CD4-positive, alpha-beta T cell (primary cell): ENCODE results near the gene TXNDC12. TPM values are rescaled to one million over a fixed set of nuclear protein-coding genes. Genes with fewer than 3 reads are reported as not detected.

Experiments
- ATAC-seq: fragments of 200-7000 bp; cut with Tn5 transposase; one replicate; pipeline ENCODE4 v1.10.0; 2022; ENCODE audit warnings: mild to moderate bottlenecking; ENCODE audit not compliant: poor library complexity
- CTCF ChIA-PET: fragments of 350-600 bp; sonication (Branson Sonifier 250); formaldehyde crosslinking; loops from one replicate; lab custom pipeline; 2021; ENCODE audit warnings: antibody characterized with exemption, inconsistent platforms; lab: Charles Lee
- POLR2A ChIA-PET: fragments of 350-600 bp; sonication (Branson Sonifier 250); formaldehyde crosslinking; loops from one replicate; lab custom pipeline; 2021; ENCODE audit warnings: antibody characterized with exemption, inconsistent platforms; lab: Charles Lee
- DNase-seq, 14 experiments: peaks; one replicate each; pipeline ENCODE4 v3.0.0-alpha.2; 2013 to 2020; ENCODE audit warnings: mixed read lengths in 2 of 14
- H3K27ac ChIP-seq, 2 donors: one replicate each; pipeline versions ENCODE4 v1.5.1 to v1.7.0; 2013; ENCODE audit warnings: low read length in 2 of 2, low read depth in 1 of 2, mild to moderate bottlenecking in 1 of 2
- H3K27me3 ChIP-seq, 2 experiments: 1 replicate in 1 of 2; 2 replicates in 1 of 2; pipeline versions ENCODE4 v1.6.1 to v1.7.0; 2013; ENCODE audit warnings: low read length in 2 of 2, control low read depth in 1 of 2, mild to moderate bottlenecking in 1 of 2, moderate library complexity in 1 of 2; ENCODE audit not compliant: insufficient read depth in 2 of 2, control insufficient read depth in 1 of 2
- H3K36me3 ChIP-seq: one replicate; pipeline ENCODE4 v1.6.1; 2013; ENCODE audit warnings: low read length, control low read depth; ENCODE audit not compliant: insufficient read depth
- H3K4me1 ChIP-seq: one replicate; pipeline ENCODE4 v1.6.1; 2013; ENCODE audit warnings: low read length, control low read depth; ENCODE audit not compliant: insufficient read depth
- H3K4me3 ChIP-seq: one replicate; pipeline ENCODE4 v1.5.1; 2013; ENCODE audit warnings: mild to moderate bottlenecking, low read length, moderate library complexity
- H3K9me3 ChIP-seq, 2 experiments: 1 replicate in 1 of 2; 2 replicates in 1 of 2; pipeline versions ENCODE4 v1.6.1 to v1.7.0; 2013; ENCODE audit warnings: low read length in 2 of 2, mild to moderate bottlenecking in 2 of 2, control low read depth in 1 of 2, moderate library complexity in 1 of 2; ENCODE audit not compliant: control insufficient read depth in 1 of 2, insufficient read depth in 1 of 2
- H3K27ac Mint-ChIP-seq: one replicate; pipeline ENCODE4 v1.8.0; 2020; ENCODE audit warnings: mixed read lengths
- H3K27me3 Mint-ChIP-seq: one replicate; pipeline ENCODE4 v1.8.0; 2021; ENCODE audit warnings: mixed read lengths
- H3K36me3 Mint-ChIP-seq: one replicate; pipeline ENCODE4 v1.8.0; 2021; ENCODE audit warnings: low read depth, mixed read lengths
- H3K4me1 Mint-ChIP-seq: one replicate; pipeline ENCODE4 v1.8.0; 2021; ENCODE audit warnings: low read depth, mixed read lengths
- H3K4me3 Mint-ChIP-seq: one replicate; pipeline ENCODE4 v1.8.0; 2020; ENCODE audit warnings: mild to moderate bottlenecking, mixed read lengths
- H3K9me3 Mint-ChIP-seq: one replicate; pipeline ENCODE4 v1.8.0; 2020; ENCODE audit warnings: mixed read lengths
- CTCF ChIP-seq: fragments of 200-600 bp; IDR thresholded peaks from one replicate; pipeline ENCODE4 v1.8.0; 2022; ENCODE audit warnings: antibody characterized with exemption, mild to moderate bottlenecking
- intact Hi-C, 2 experiments: fragments of 100-400 bp; cut with DNase I in 1 of 2; cut with micrococcal nuclease in 1 of 2; formaldehyde crosslinking; loops; one replicate each; pipeline versions ENCODE4 v1.15.1 to v1.9.0; 2023 to 2025; cut with DNase I, micrococcal nuclease
- total RNA-seq, 174 experiments: library from RNA in 2 of 174; stranded (reverse) in 2 of 174; gene quantifications; one replicate each; pipeline ENCODE4 v1.2.3 and lab custom pipeline; 2021 to 2026

TXNDC12 gene
- total RNA-seq, 2 experiments from 2014 or later = 14.3 to 15.4 TPM

- DNase-seq (no peak), ATAC-seq (no peak)
- H3K27me3 Mint-ChIP-seq = peaks cover 25% of the 10 kb centered on the region
- Histone ChIP-seq H3K4me3 (no peak overlapping the region), H3K27me3 (peaks cover 11 to 27% of the 10 kb centered on the region in 2 experiments), H3K27ac (no peak overlapping the region), H3K4me1 (peaks cover 13% of the 10 kb centered on the region), H3K36me3 (no peaks in the 10 kb centered on the region), H3K9me3 (no peaks in the 10 kb centered on the region)
- H3K4me1 Mint-ChIP-seq = peaks cover 17% of the 10 kb centered on the region
- TF ChIP-seq CTCF = no peak
- H3K27ac Mint-ChIP-seq = no peak overlapping the region
- H3K4me3 Mint-ChIP-seq = peak overlapping the region; percentile 66
- intact Hi-C loops = no loop called here
- ChIA-PET POLR2A (no interaction called here), CTCF (no interaction called here)
- no peaks in the 10 kb centered on the region for H3K9me3 Mint-ChIP-seq
- no peaks in the 10 kb centered on the region for H3K36me3 Mint-ChIP-seq
These were observed 66.7 kb downstream of the TXNDC12 start for GRCh38 chr1:51988254-51988653.

- DNase-seq = no peak
- peaks cover 13% of the 10 kb centered on the region for H3K4me1 ChIP-seq
- H3K4me1 Mint-ChIP-seq = peaks cover 9% of the 10 kb centered on the region
- H3K36me3 Mint-ChIP-seq = no peaks in the 10 kb centered on the region
- TF ChIP-seq CTCF = no peak
- no peak overlapping the region for H3K27ac ChIP-seq
- peak overlapping the region; percentile 68 for H3K4me3 Mint-ChIP-seq
- ChIA-PET POLR2A (no interaction called here), CTCF (no interaction called here)
- H3K9me3 ChIP-seq = no peaks in the 10 kb centered on the region
- peaks cover 10% of the 10 kb centered on the region for H3K27me3 Mint-ChIP-seq
- H3K9me3 Mint-ChIP-seq = no peaks in the 10 kb centered on the region
- intact Hi-C loops = no loop called here
- ATAC-seq = no peak
- no peaks in the 10 kb centered on the region for H3K36me3 ChIP-seq
- H3K27me3 ChIP-seq = peaks cover 2 to 13% of the 10 kb centered on the region in 2 experiments
- H3K4me3 ChIP-seq = no peak overlapping the region
- no peak overlapping the region for H3K27ac Mint-ChIP-seq
These were observed 68.3 kb downstream of the TXNDC12 start for GRCh38 chr1:51986718-51987117.

GRCh38 chr1:51982161-51982560 is 72.8 kb downstream of the TXNDC12 start:
- Mint-ChIP-seq H3K4me1 (no peaks in the 10 kb centered on the region), H3K36me3 (no peaks in the 10 kb centered on the region), H3K4me3 (no peak overlapping the region), H3K27me3 (no peaks in the 10 kb centered on the region), H3K9me3 (no peaks in the 10 kb centered on the region), H3K27ac (no peak overlapping the region)
- Histone ChIP-seq H3K36me3 (no peaks in the 10 kb centered on the region), H3K4me1 (no peaks in the 10 kb centered on the region), H3K9me3 (no peaks in the 10 kb centered on the region), H3K27ac (no peak overlapping the region), H3K4me3 (no peak overlapping the region), H3K27me3 (no peaks in the 10 kb centered on the region)
- ATAC-seq (no peak), DNase-seq (no peak)
- ChIA-PET POLR2A (no interaction called here), CTCF (no interaction called here)
- no peak for TF ChIP-seq CTCF
- intact Hi-C loops = no loop called here
